ENCODE data around the gene MISP. TPM values are rescaled to one million over a fixed set of nuclear protein-coding genes. Genes with fewer than 3 reads are reported as not detected.

The MISP gene
- total RNA-seq, 4 donors from 2014 or later: 0.11 to 1.3 (median 1.0) TPM; not detected in 1

- TF ChIP-seq, protein P1, sequence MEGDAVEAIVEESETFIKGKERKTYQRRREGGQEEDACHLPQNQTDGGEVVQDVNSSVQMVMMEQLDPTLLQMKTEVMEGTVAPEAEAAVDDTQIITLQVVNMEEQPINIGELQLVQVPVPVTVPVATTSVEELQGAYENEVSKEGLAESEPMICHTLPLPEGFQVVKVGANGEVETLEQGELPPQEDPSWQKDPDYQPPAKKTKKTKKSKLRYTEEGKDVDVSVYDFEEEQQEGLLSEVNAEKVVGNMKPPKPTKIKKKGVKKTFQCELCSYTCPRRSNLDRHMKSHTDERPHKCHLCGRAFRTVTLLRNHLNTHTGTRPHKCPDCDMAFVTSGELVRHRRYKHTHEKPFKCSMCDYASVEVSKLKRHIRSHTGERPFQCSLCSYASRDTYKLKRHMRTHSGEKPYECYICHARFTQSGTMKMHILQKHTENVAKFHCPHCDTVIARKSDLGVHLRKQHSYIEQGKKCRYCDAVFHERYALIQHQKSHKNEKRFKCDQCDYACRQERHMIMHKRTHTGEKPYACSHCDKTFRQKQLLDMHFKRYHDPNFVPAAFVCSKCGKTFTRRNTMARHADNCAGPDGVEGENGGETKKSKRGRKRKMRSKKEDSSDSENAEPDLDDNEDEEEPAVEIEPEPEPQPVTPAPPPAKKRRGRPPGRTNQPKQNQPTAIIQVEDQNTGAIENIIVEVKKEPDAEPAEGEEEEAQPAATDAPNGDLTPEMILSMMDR (IDR thresholded peaks at IDR 0.05): no peak
- no peak for TF ChIP-seq POLR2A (IDR thresholded peaks at IDR 0.05)
- no peak overlapping the region for H3K4me3 ChIP-seq
- no peaks in the 10 kb centered on the region for H3K36me3 ChIP-seq
- peaks cover 0 to 15% (median 0%) of the 10 kb centered on the region in 4 donors for H3K27me3 ChIP-seq
- H3K9me3 ChIP-seq: no peaks in the 10 kb centered on the region
- H3K4me1 ChIP-seq: peaks cover 0 to 6% (median 0%) of the 10 kb centered on the region in 3 donors
- intact Hi-C loops (cut with DNase I): loop anchor here (10.0 kb wide), 1 partner anchor 210 kb away; no protein-coding TSS in a partner anchor
- 70 to 82% methylated on average over 6 of the region's 7 CpGs for WGBS, 2 donors
- DNase-seq: no peak
- no peak overlapping the region for H3K27ac ChIP-seq
Observed at GRCh38 chr19:765179-765738, 14.3 kb downstream of the MISP start.

GRCh38 chr19:768424-768823, 17.5 kb downstream of the MISP start:
- Histone ChIP-seq H3K36me3 (no peaks in the 10 kb centered on the region), H3K9me3 (no peaks in the 10 kb centered on the region), H3K4me1 (peaks cover 0 to 16% (median 0%) of the 10 kb centered on the region in 3 donors), H3K27ac (peak overlapping the region in 1 of 4 donors; percentile 17), H3K4me3 (no peak overlapping the region), H3K27me3 (peaks cover 0 to 15% (median 0%) of the 10 kb centered on the region in 4 donors)
- TF ChIP-seq, protein P1 (IDR thresholded peaks at IDR 0.05): no peak
- no peak for TF ChIP-seq POLR2A (IDR thresholded peaks at IDR 0.05)
- no peak for DNase-seq
- WGBS, 2 donors: 47 to 60% methylated on average over 11 to 14 of the region's 14 CpGs
- intact Hi-C loops (cut with DNase I): loop anchor here (10.0 kb wide), 1 partner anchor 206 kb away; no protein-coding TSS in a partner anchor

GRCh38 chr19:769616-770015, 18.7 kb downstream of the MISP start:
- H3K36me3 ChIP-seq: no peaks in the 10 kb centered on the region
- 71 to 77% methylated on average over 2 to 3 of the region's 6 CpGs for WGBS, 2 donors
- DNase-seq: no peak
- no peak for TF ChIP-seq POLR2A (IDR thresholded peaks at IDR 0.05)
- TF ChIP-seq, protein P1 (IDR thresholded peaks at IDR 0.05): no peak
- intact Hi-C loops (cut with DNase I): loop anchor here (5.0 to 10.0 kb wide), 3 partner anchors 85 to 205 kb away; partner anchors contain the start of genes CFD and ELANE
- H3K9me3 ChIP-seq: no peaks in the 10 kb centered on the region
- peaks cover 0 to 16% (median 0%) of the 10 kb centered on the region in 3 donors for H3K4me1 ChIP-seq
- no peak overlapping the region for H3K27ac ChIP-seq
- no peak overlapping the region for H3K4me3 ChIP-seq
- peaks cover 0 to 9% (median 0%) of the 10 kb centered on the region in 4 donors for H3K27me3 ChIP-seq

DNA sequence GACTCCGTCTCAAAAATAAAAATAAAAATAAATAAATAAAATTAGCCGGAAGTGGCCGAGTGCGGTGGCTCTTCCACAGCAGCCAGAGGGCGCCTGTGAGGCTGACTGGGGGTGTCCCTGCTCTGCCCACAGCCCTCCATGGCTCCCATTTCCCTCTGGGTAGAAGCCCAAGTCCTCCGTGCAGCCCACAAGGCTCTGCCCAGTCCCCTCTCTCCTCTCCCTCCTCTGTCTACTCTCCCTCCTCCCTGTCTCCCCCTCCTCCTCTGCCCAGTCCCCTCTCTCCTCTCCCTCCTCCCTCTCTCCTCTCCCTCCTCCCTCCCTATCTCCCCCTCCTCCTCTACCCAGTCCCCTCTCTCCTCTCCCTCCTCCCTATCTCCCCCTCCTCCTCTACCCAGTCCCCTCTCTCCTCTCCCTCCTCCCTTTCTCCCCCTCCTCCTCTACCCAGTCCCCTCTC, 20.4 kb downstream of the MISP start:
- Histone ChIP-seq H3K4me3 (no peak overlapping the region), H3K36me3 (no peaks in the 10 kb centered on the region), H3K9me3 (no peaks in the 10 kb centered on the region), H3K27ac (no peak overlapping the region), H3K27me3 (peaks cover 0 to 9% (median 0%) of the 10 kb centered on the region in 4 donors), H3K4me1 (peaks cover 0 to 16% (median 0%) of the 10 kb centered on the region in 3 donors)
- intact Hi-C loops (cut with DNase I): loop anchor here (5.0 to 10.0 kb wide), 2 partner anchors 83 to 151 kb away; partner anchors contain the start of genes CFD and ELANE
- TF ChIP-seq, protein P1 (IDR thresholded peaks at IDR 0.05): peak; percentile 19 to 58 (median 46)
- TF ChIP-seq POLR2A (IDR thresholded peaks at IDR 0.05): no peak
- WGBS, 2 donors: 7 to 11% methylated on average over 6 of the region's 6 CpGs
- no peak for DNase-seq

DNA sequence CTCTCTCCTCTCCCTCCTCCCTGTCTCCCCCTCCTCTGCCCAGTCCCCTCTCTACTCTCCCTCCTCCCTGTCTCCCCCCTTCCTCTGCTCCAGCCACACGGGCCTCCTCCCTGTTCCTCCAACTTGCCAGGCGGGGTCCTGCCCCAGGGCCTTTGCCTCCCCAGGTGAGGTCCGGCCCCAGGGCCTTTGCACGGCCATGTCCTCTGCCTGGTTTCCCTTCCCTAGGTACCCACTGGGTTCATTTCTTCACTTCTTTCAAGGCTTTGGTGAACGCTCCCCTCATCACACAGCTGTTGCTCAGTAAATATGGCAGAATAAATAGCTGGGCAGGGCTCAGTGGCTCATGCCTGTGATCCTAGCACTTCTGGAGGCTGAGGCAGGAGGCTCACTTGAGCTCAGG, 21.2 kb downstream of the MISP start:
- Histone ChIP-seq H3K4me3 (no peak overlapping the region), H3K27me3 (peaks cover 0 to 9% (median 0%) of the 10 kb centered on the region in 4 donors), H3K9me3 (no peaks in the 10 kb centered on the region), H3K36me3 (no peaks in the 10 kb centered on the region), H3K27ac (no peak overlapping the region), H3K4me1 (peaks cover 0 to 16% (median 0%) of the 10 kb centered on the region in 3 donors)
- intact Hi-C loops (cut with DNase I): loop anchor here (5.0 to 10.0 kb wide), 2 partner anchors 83 to 150 kb away; partner anchors contain the start of genes CFD and ELANE
- no peak for TF ChIP-seq POLR2A (IDR thresholded peaks at IDR 0.05)
- TF ChIP-seq, protein P1 (IDR thresholded peaks at IDR 0.05): no peak
- DNase-seq: no peak
- WGBS, 2 donors: 79 to 100% methylated on average over 1 to 5 of the region's 5 CpGs
